Measurements from ENCODE around the gene LGR4. TPM values are rescaled to one million over a fixed set of nuclear protein-coding genes. Genes with fewer than 3 reads are reported as not detected.

The LGR4 gene
- total and polyA plus RNA-seq, 9 of the 15 experiments (the other 6 are each of a cell fraction or from before 2014, with no cell fraction given): 0.94 to 10.1 (median 5.8) TPM

DNA sequence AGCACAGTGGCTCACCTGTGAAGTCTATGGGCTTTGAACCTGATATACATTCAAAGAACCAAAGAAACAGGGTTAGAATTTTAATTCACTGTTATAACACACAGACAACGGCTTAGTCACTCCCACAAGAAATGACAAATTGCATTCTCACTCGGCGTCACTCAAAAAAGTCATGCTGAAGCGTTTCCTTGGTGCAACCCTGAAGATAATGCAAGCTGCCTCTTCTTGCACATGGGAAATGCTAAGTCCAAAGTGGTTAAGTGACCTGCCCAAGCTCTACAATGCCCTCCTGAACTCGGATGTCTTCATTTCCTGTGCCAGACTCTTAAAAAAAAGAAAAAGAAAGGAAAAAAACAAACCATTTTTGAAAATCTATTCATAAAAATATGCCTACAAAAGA is 10.0 kb downstream of the LGR4 start:
- Histone ChIP-seq H3K36me3 (ENCODE audit: control insufficient read depth, insufficient read depth, low read length) (no peaks in the 10 kb centered on the region), H3K4me1 (replicated peaks in 1 of 2; ENCODE audit: control insufficient read depth in 2 of 2, insufficient read depth in 2 of 2, low read length in 2 of 2) (peaks cover 0 to 18% of the 10 kb centered on the region in 2 experiments; a peak in 2 of 5 replicates), H4K20me1 (replicated peaks; ENCODE audit: control insufficient read depth, insufficient read depth, low read length) (no peaks in the 10 kb centered on the region), H3K4me2 (ENCODE audit: insufficient read depth, low read length) (peak overlapping the region; percentile 6; the same call in 1 of the 2 replicates), H3K9ac (ENCODE audit: insufficient read depth in 1 of 2, low read depth in 2 of 2, low read length in 2 of 2) (peak overlapping the region in 1 of 2 experiments; percentile 26; a peak in 1 of 4 replicates), H3K9me3 (replicated peaks; ENCODE audit: control insufficient read depth, insufficient read depth, low read depth, low read length) (no peaks in the 10 kb centered on the region), H2AFZ (ENCODE audit: low read depth, low read length) (peak overlapping the region; percentile 75), H3K79me2 (ENCODE audit: control insufficient read depth, insufficient read depth, low read length) (peaks cover 23% of the 10 kb centered on the region), H3K4me3 (no peak overlapping the region), H3K27me3 (ENCODE audit: control insufficient read depth in 2 of 2, insufficient read depth in 2 of 2, low read length in 2 of 2) (no peaks in the 10 kb centered on the region), H3K27ac (ENCODE audit: extremely low read depth, low read depth, low read length) (peak overlapping the region; percentile 11; the same call in 1 of the 3 replicates), H3K9me1 (ENCODE audit: control insufficient read depth, insufficient read depth, low read length) (no peaks in the 10 kb centered on the region)
- ATAC-seq: peak; percentile 78
- BruUV-seq (replicated peaks): no TSS peak
- CTCF ChIA-PET (ENCODE audit: low intra/inter-chr PET ratio): no interaction called here
- WGBS (ENCODE audit: insufficient coverage, low coverage, missing lambda C conversion rate): 5% methylated on average over 5 of the region's 5 CpGs
- in situ Hi-C loops (cut with MboI) (no loop called here), intact Hi-C loops (cut with micrococcal nuclease) (no loop called here)
- POLR2A ChIA-PET: interaction anchor here (0.7 to 0.9 kb wide), 3 partner anchors 9 to 42 kb away, joined by 3 read pairs; partner anchors contain the start of gene LGR4
- peak in 2 of 4 experiments; percentile 30 to 59 for DNase-seq (ENCODE audit: extremely low read depth in 1 of 4, low spot score in 3 of 4)
- FAIRE-seq: peak; percentile 67
- no peak for TF ChIP-seq ZNF766 (CRISPR knock-in tag; conservative IDR thresholded peaks at IDR 0.05)
- 0 out of 2 replicates have a peak, but pooled peaks have one; percentile 18 for TF ChIP-seq GATAD2A (IDR thresholded peaks at IDR 0.05)
- TF ChIP-seq NFE2 (IDR thresholded peaks at IDR 0.05; ENCODE audit: low read depth): peak; percentile 49
- TF ChIP-seq, protein P1, sequence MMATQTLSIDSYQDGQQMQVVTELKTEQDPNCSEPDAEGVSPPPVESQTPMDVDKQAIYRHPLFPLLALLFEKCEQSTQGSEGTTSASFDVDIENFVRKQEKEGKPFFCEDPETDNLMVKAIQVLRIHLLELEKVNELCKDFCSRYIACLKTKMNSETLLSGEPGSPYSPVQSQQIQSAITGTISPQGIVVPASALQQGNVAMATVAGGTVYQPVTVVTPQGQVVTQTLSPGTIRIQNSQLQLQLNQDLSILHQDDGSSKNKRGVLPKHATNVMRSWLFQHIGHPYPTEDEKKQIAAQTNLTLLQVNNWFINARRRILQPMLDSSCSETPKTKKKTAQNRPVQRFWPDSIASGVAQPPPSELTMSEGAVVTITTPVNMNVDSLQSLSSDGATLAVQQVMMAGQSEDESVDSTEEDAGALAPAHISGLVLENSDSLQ (IDR thresholded peaks at IDR 0.05): peak; percentile 95
- peak; percentile 94 for TF ChIP-seq MEIS2 (IDR thresholded peaks at IDR 0.05; ENCODE audit: partially characterized antibody)
- TF ChIP-seq NR3C1 (CRISPR knock-in tag; IDR thresholded peaks at IDR 0.05): no peak
- TF ChIP-seq KDM5B (IDR thresholded peaks at IDR 0.05; ENCODE audit: insufficient replicate concordance, low read depth, low read length): no peak
- no peak for TF ChIP-seq ILK (tag; IDR thresholded peaks at IDR 0.05; ENCODE audit: borderline replicate concordance, low read depth)
- TF ChIP-seq GABPB2 (CRISPR knock-in tag; conservative IDR thresholded peaks at IDR 0.05): no peak
- peak; percentile 39; the same call in 1 of the 2 replicates for TF ChIP-seq DPF2 (IDR thresholded peaks at IDR 0.05)
- no peak for TF ChIP-seq TRIM28 (IDR thresholded peaks at IDR 0.05)
- TF ChIP-seq CREM (IDR thresholded peaks at IDR 0.05; ENCODE audit: low read depth): peak; percentile 23; the same call in 1 of the 2 replicates
- 0 out of 2 replicates have a peak, but pooled peaks have one; percentile 16 for TF ChIP-seq FOSL1 (tag; conservative IDR thresholded peaks at IDR 0.05)
- TF ChIP-seq MAFG (tag; conservative IDR thresholded peaks at IDR 0.05): 0 out of 2 replicates have a peak, but pooled peaks have one; percentile 12
- no peak for TF ChIP-seq HCFC1 (IDR thresholded peaks at IDR 0.05; ENCODE audit: low read depth, low read length)
- TF ChIP-seq ZFP36 (IDR thresholded peaks at IDR 0.05; ENCODE audit: low read depth, low read length, partially characterized antibody): no peak
- TF ChIP-seq ZNF175 (CRISPR knock-in tag; IDR thresholded peaks at IDR 0.05; ENCODE audit: low read depth): no peak
- TF ChIP-seq, protein P2, sequence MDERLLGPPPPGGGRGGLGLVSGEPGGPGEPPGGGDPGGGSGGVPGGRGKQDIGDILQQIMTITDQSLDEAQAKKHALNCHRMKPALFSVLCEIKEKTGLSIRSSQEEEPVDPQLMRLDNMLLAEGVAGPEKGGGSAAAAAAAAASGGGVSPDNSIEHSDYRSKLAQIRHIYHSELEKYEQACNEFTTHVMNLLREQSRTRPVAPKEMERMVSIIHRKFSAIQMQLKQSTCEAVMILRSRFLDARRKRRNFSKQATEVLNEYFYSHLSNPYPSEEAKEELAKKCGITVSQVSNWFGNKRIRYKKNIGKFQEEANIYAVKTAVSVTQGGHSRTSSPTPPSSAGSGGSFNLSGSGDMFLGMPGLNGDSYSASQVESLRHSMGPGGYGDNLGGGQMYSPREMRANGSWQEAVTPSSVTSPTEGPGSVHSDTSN (CRISPR knock-in tag; IDR thresholded peaks at IDR 0.05; ENCODE audit: low read depth): 0 out of 2 replicates have a peak, but pooled peaks have one; percentile 9
- TF ChIP-seq, protein P2 (tag; conservative IDR thresholded peaks at IDR 0.05; ENCODE audit: low read depth): peak; percentile 94
- no peak for TF ChIP-seq STAT5B (CRISPR knock-in tag; IDR thresholded peaks at IDR 0.05)
- TF ChIP-seq C11orf30 (IDR thresholded peaks at IDR 0.05; ENCODE audit: low read depth): peak; percentile 18; the same call in 1 of the 2 replicates
- no peak for TF ChIP-seq ZNF124 (CRISPR knock-in tag; IDR thresholded peaks at IDR 0.05)
- TF ChIP-seq CBFA2T3 (IDR thresholded peaks at IDR 0.05): 0 out of 2 replicates have a peak, but pooled peaks have one; percentile 6
